ENCODE results near the gene ZNF649. TPM values are rescaled to one million over a fixed set of nuclear protein-coding genes. Genes with fewer than 3 reads are reported as not detected.

Gene ZNF649
- total RNA-seq, 1 donor from 2014 or later = 13.5 TPM

DNA sequence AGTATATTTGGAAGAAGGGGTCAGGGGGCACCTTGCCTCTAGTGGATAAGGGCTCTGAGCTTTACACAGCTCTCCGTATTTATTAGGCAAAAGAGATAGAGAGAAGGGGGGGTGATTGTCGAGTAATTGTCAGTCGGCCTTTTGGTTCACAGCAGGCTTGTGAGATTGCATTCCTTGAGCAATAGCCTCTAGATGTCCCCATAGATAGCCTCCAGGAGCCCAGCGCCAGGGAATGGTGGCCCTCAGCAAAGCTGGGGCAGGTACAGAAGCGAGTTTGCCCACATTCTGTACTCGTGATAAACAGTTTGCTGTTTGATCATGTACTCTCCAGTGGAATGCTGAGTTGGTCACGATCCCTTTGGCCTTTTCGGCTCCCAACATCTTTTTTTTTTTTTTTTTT is 27.1 kb upstream of the ZNF649 start:
- DNase-seq (ENCODE audit: extremely low spot score in 2 of 2) = no peak
- Histone ChIP-seq H3K4me1 (peaks cover 10% of the 10 kb centered on the region), H3K4me3 (no peak overlapping the region), H3K9me3 (peaks cover 15% of the 10 kb centered on the region), H3K36me3 (peaks cover 0 to 72% of the 10 kb centered on the region in 2 donors), H3K27me3 (no peaks in the 10 kb centered on the region), H3K27ac (no peak overlapping the region)
- TF ChIP-seq POLR2AphosphoS5 (IDR thresholded peaks at IDR 0.05; ENCODE audit: insufficient read depth in 1 of 2, low read depth in 1 of 2) (no peak), POLR2A (IDR thresholded peaks at IDR 0.05) (no peak)
- TF ChIP-seq, protein P1, sequence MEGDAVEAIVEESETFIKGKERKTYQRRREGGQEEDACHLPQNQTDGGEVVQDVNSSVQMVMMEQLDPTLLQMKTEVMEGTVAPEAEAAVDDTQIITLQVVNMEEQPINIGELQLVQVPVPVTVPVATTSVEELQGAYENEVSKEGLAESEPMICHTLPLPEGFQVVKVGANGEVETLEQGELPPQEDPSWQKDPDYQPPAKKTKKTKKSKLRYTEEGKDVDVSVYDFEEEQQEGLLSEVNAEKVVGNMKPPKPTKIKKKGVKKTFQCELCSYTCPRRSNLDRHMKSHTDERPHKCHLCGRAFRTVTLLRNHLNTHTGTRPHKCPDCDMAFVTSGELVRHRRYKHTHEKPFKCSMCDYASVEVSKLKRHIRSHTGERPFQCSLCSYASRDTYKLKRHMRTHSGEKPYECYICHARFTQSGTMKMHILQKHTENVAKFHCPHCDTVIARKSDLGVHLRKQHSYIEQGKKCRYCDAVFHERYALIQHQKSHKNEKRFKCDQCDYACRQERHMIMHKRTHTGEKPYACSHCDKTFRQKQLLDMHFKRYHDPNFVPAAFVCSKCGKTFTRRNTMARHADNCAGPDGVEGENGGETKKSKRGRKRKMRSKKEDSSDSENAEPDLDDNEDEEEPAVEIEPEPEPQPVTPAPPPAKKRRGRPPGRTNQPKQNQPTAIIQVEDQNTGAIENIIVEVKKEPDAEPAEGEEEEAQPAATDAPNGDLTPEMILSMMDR (IDR thresholded peaks at IDR 0.05) = no peak
- intact Hi-C loops (cut with DNase I) = no loop called here

DNA sequence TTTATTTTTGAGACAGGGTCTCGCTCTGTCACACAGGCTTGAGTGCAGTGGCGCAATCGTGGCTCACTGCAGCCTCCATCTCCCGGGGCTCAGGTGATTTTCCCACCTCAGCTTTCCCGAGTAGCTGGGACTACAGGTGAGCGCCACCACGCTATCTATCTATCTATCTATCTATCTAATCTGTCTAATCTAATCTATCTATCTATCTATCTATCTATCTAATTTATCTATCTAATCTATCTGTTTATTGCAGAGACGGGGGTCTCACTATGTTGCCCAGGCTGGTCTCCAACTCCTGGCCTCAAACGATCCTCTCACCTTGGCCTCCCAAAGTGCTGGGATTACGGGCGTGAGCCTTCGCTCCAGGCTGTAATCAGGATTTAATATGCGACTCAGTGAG is 23.0 kb upstream of the ZNF649 start:
- TF ChIP-seq POLR2AphosphoS5 (IDR thresholded peaks at IDR 0.05; ENCODE audit: insufficient read depth in 1 of 2, low read depth in 1 of 2) (no peak), POLR2A (IDR thresholded peaks at IDR 0.05) (no peak)
- TF ChIP-seq, protein P1 (IDR thresholded peaks at IDR 0.05) = no peak
- intact Hi-C loops (cut with DNase I) = no loop called here

DNA sequence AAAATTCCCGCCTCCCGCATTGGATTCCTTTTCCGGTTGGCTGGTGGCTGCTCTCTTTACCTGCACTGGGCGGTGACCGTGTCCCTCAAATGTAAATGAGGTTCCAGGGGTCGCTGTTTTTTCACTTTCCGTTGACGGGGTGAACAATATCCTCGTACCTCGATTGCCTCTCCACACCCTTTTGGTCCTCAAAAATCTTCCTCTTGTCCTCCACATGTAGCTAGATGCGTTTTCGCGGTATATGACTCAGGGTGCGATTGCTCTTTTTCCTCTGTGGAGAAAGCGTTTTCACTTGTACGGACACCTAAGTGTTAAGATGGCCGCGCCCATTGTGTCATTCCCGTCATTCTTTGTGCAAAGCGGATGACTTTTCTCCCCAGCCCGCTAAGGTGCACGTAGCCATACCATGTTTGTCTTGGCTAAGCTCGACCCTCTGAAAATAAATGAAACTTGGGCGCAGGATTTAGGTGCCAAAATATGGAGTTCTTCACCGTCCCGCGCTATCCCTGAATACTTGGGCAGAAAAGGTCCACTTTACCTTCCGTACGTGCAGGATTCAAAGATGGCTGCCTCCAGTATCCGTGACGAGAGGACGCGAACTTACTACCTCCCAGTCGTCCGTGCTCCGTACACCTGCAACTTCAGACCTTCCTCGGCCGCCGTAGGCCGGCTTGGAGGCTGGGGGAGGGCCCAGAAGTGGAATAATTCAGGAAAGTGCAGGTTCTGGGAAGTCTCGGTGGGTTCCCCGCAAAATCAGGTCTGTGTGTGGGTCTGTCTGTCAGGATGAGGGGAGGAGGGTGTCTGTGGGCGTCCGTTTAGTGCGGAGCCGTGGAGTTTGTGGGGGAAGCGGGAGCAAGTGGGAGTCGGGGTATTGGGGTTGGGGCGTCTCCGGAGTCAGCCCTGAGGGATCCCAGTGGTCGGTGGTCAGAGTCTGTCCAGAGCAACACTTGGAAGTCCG is 22.2 kb upstream of the ZNF649 start, which contains the start of gene ZNF613:
Gene ZNF613, plus strand, starts transcription at position 689 of the 958 bp plus-strand sequence. CDS start 8,749 bp downstream, outside the sequence.
- peak in 1 of 2 donors; percentile 91 for DNase-seq (ENCODE audit: extremely low spot score in 2 of 2)
- TF ChIP-seq, protein P1 (IDR thresholded peaks at IDR 0.05) = no peak
- peak; percentile 70 to 80 for TF ChIP-seq POLR2AphosphoS5 (IDR thresholded peaks at IDR 0.05; ENCODE audit: insufficient read depth in 1 of 2, low read depth in 1 of 2)
- peak within 1 kb of the TSS; percentile 77 for H3K27ac ChIP-seq
- peaks cover 0 to 26% of the 10 kb centered on the region in 2 donors for H3K36me3 ChIP-seq
- H3K4me3 ChIP-seq = peak within 1 kb of the TSS; percentile 89 to 91
- H3K9me3 ChIP-seq = peaks cover 17% of the 10 kb centered on the region
- intact Hi-C loops (cut with DNase I) = no loop called here
- H3K27me3 ChIP-seq = no peaks in the 10 kb centered on the region
- peaks cover 10% of the 10 kb centered on the region for H3K4me1 ChIP-seq

More for the DNA sequence above, 23.0 kb upstream of the ZNF649 start:
- no peak for DNase-seq (ENCODE audit: extremely low spot score in 2 of 2)
- H3K4me1 ChIP-seq = peaks cover 10% of the 10 kb centered on the region
- H3K36me3 ChIP-seq = peaks cover 0 to 32% of the 10 kb centered on the region in 2 donors
- H3K27me3 ChIP-seq = no peaks in the 10 kb centered on the region
- peak overlapping the region; percentile 89 to 91 for H3K4me3 ChIP-seq
- H3K9me3 ChIP-seq = peaks cover 15% of the 10 kb centered on the region
- H3K27ac ChIP-seq = peak overlapping the region; percentile 77

DNA sequence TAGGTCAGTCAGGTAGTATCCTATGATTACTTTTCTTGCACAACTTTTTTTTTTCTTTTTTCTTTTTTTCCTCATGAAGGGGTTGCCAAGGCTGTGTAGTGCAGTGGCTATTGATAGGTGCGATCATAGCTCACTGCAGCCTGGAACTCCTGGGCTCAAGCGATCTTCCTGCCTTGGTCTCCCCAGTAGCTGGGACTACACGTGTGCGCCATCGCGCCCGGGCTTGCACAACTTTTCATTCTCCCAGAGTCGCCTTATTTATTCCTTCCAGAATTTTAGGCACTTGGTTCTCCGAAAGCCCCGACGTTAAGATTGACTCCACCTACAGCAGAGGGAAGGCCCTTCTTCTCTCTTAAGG is 21.6 kb upstream of the ZNF649 start:
- peaks cover 19% of the 10 kb centered on the region for H3K9me3 ChIP-seq
- peak overlapping the region; percentile 77 for H3K27ac ChIP-seq
- peaks cover 10% of the 10 kb centered on the region for H3K4me1 ChIP-seq
- peaks cover 0 to 20% of the 10 kb centered on the region in 2 donors for H3K36me3 ChIP-seq
- TF ChIP-seq, protein P1 (IDR thresholded peaks at IDR 0.05) = no peak
- no peak for TF ChIP-seq POLR2AphosphoS5 (IDR thresholded peaks at IDR 0.05; ENCODE audit: insufficient read depth in 1 of 2, low read depth in 1 of 2)
- no peak for TF ChIP-seq POLR2A (IDR thresholded peaks at IDR 0.05)
- no peak for DNase-seq (ENCODE audit: extremely low spot score in 2 of 2)
- H3K27me3 ChIP-seq = no peaks in the 10 kb centered on the region
- peak overlapping the region; percentile 89 to 91 for H3K4me3 ChIP-seq
- intact Hi-C loops (cut with DNase I) = no loop called here

DNA sequence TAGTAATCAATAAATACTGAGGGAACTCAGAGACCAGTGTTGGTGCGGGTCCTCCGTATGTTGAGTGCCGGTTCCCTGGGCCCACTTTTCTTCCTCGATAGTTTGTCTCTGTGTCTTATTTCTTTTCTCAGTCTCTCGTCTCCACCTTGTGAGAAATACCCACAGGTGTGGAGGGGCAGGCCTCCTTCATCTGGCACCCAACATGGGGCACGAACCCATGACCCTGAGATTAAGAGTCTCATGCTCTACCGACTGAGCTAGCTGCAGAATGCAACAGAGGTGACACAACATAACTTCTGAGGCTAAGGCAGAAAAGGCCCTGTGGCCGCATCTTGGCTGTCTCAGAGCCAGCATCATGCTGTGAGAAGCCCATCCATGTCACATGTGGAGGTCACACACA is 17.1 kb upstream of the ZNF649 start:
- Histone ChIP-seq H3K4me3 (no peak overlapping the region), H3K9me3 (peaks cover 24% of the 10 kb centered on the region), H3K36me3 (no peaks in the 10 kb centered on the region), H3K4me1 (no peaks in the 10 kb centered on the region), H3K27ac (no peak overlapping the region), H3K27me3 (no peaks in the 10 kb centered on the region)
- TF ChIP-seq POLR2AphosphoS5 (IDR thresholded peaks at IDR 0.05; ENCODE audit: insufficient read depth in 1 of 2, low read depth in 1 of 2) (no peak), POLR2A (IDR thresholded peaks at IDR 0.05) (no peak)
- TF ChIP-seq, protein P1 (IDR thresholded peaks at IDR 0.05) = no peak
- intact Hi-C loops (cut with DNase I) = loop anchor here (2.0 kb wide), 1 partner anchor 21 kb away; no protein-coding TSS in a partner anchor
- no peak for DNase-seq (ENCODE audit: extremely low spot score in 2 of 2)

All from vagina (tissue), 2 donors.